ENCODE results near the gene TRDMT1. TPM values are rescaled to one million over a fixed set of nuclear protein-coding genes. Genes with fewer than 3 reads are reported as not detected.

Gene TRDMT1
- 5.2 and 6.8 TPM in 2 replicates for total RNA-seq (2014; rRNA removed; shearing (Covaris generic))
- 3.8 and 11.5 TPM in 2 replicates for polyA plus RNA-seq (2014; cell fraction: nucleus; rRNA removed)

- peak; percentile 73 for DNase-seq (ENCODE audit: extremely low read depth, low read depth)
Measured at GRCh38 chr10:17200912-17201793, at the start of gene TRDMT1. TSS of gene TRDMT1 (minus strand) at chr10:17201672. CDS start at chr10:17201634, 38 bp downstream.

- DNase-seq (ENCODE audit: extremely low read depth, low read depth) = no peak
Measured at GRCh38 chr10:17250736-17251135, 49.3 kb upstream of the TRDMT1 start.

GRCh38 chr10:17249820-17250219 is 48.3 kb upstream of the TRDMT1 start:
- DNase-seq (ENCODE audit: extremely low read depth, low read depth) = no peak

- no peak for DNase-seq (ENCODE audit: extremely low read depth, low read depth)
Measured at GRCh38 chr10:17248964-17249363, 47.5 kb upstream of the TRDMT1 start.

GRCh38 chr10:17247210-17247609 is 45.7 kb upstream of the TRDMT1 start:
- no peak for DNase-seq (ENCODE audit: extremely low read depth, low read depth)

DNA sequence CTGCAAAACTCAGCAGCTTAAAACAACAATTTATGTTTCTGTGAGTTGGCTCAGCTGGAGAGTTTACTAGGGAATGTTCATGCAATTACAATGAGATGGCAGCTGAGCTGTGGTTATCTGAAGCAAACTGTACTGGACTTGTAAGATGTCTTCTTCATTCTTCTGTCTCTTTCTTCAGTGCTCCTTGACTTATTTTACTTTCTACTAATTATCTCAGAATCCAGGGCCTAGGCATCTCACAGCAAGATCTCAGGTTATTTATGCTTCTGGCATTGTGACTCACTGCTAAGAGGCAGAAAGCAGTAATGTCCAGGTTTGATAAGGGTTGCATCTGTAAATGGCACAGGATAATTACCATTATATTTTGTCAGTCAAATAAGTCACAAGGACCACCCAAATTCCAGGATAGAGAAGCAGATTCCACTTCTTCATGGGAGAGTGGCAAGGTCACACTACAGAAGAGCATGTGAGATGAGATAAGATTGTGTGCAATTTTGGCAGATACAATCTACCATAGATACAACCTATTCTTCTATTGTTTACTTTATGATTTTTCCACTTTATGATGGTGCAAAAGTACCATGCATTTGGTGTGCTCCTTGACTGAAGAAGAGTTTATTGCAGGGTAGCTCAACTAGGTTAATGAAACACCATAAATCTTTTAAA is 43.4 kb upstream of the TRDMT1 start:
- no peak for DNase-seq (ENCODE audit: extremely low read depth, low read depth)

DNA sequence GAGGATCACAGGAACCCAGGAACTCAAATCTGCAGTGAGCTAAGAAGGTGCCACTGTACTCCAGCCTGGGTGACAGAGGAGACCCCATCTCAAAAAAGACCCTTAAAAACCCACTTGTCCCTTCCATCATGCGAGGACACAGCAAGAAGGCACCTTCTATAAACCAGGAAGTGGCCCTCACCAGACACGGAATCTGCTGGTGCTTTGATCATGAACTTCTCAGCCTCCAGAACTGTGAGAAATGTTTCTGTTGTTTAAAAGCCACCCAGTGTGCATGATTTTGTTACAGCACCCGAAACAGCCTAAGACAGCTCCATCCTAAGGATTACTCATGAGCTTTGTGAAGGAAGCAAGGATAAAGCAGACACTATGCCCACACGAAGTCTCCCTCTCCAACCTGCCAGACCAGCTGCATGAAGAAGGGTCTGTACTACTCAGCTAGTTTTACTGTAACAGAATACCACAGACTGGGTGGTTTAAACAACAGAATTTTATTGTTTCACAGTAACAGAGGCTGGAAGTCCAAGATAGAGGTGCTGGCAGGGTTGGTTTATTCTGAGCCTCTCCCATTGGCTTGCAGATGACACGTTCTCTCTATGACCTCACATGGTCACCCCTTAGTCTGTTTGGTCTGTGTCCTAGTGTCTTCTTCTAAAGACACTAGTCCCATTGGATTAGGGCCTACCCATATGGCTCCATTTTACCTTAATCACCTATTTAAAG is 40.3 kb upstream of the TRDMT1 start:
- DNase-seq (ENCODE audit: extremely low read depth, low read depth) = no peak

DNA sequence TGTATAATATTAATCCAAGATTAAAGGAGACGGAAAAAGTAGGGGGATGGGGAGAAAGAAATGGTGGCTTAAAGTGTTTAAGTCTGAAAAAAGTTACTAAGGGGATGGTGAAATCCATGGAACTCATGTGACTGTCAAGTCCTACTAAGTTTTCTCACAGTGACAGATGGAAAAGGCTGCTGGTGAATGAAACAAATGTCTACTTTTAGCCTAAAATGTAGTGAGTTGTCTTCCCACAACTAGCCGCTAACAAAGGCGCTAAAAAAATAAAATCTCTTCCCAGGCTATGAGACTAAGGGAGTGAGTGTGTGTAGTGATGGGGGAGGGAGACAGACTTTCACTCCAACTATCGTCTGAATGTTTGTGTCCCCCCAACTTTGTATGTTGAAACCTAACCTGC is 39.1 kb upstream of the TRDMT1 start:
- DNase-seq (ENCODE audit: extremely low read depth, low read depth) = no peak

DNA sequence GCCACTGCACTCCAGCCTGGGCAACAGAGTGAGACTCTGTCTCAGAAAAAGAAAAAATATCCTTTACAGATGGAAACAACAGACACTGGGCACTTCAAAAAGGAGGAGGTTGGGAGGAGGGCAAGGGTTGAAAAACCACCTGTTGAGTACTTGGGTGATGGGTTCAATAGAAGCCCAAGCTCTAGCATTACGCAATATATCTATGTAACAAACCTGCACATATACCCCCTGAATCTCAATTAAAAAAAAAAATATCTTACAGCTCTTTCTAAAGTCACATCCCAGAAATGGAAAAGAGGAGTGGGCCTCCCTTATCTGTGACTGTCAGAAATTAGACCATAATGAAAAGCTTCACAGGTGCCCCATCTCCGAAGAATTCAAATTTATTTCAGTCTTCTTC is 38.6 kb upstream of the TRDMT1 start:
- no peak for DNase-seq (ENCODE audit: extremely low read depth, low read depth)

DNA sequence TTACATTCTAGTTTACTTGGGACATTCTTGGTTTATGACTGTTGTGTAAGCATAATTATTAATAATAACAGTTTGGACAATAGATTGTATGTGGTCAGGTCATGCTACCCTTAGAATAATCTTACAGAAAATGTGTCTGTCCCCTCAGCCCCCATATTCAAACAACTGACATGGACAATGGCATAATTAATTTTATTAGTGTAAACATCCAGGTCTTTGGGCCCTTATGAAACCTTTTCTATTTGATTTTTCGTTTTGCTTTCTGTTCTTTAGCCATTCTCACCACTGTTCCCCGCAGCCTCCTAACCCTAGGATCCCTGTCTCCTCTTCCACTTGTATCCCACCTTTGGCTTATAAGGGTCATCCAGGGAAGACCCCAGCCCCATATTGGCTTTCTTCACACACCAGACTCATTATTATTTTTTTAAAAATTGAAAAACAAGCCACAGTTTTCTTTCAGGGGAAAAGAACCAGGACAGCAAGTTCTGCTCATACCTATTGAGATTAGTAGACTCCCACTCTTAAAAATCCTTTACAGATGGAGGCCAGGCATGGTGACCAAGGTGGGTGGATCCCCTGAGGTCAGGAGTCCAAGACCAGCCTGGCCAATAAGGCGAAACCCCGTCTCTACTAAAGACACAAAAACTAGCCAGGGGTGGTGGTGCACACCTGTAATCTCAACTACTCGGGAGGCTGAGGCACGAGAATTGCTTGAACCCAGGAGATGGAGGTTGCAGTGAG is 38.0 kb upstream of the TRDMT1 start:
- no peak for DNase-seq (ENCODE audit: extremely low read depth, low read depth)

- DNase-seq (ENCODE audit: extremely low read depth, low read depth) = no peak
Measured at GRCh38 chr10:17238445-17239291, 37.2 kb upstream of the TRDMT1 start.

DNA sequence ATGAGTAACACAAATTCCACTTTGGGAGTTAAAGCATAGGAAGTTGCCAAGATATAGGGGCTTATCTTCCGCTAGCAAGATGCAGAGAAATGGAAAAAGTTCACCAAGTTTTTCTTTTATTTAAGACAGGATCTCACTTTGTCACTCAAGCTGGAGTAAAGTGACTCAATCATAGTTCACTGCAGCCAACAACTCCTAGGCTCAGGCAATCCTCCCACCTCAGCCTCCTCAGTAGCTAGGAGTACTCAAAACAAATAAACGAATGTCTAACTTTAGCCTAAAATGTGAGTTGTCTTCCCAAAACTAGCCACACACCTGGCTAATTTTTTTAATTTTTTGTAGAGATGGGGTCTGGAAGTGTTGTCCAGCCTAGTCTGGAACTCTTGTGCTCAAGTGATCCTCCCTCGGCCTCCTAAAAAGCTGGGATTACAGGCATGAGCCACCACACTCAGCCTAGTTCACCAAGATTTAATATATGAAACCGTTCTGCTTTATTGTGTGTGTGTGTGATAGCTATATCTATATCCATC is 36.5 kb upstream of the TRDMT1 start:
- DNase-seq (ENCODE audit: extremely low read depth, low read depth) = no peak

DNA sequence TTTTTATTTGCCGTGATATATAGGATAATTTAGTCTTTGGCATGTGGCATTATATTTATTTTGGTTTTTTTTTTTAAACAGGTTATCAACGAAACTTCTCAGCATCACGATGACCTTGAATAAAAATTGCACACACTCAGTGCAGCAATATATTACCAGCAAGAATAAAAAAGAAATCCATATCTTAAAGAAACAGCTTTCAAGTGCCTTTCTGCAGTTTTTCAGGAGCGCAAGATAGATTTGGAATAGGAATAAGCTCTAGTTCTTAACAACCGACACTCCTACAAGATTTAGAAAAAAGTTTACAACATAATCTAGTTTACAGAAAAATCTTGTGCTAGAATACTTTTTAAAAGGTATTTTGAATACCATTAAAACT is 35.7 kb upstream of the TRDMT1 start:
- no peak for DNase-seq (ENCODE audit: extremely low read depth, low read depth)

DNA sequence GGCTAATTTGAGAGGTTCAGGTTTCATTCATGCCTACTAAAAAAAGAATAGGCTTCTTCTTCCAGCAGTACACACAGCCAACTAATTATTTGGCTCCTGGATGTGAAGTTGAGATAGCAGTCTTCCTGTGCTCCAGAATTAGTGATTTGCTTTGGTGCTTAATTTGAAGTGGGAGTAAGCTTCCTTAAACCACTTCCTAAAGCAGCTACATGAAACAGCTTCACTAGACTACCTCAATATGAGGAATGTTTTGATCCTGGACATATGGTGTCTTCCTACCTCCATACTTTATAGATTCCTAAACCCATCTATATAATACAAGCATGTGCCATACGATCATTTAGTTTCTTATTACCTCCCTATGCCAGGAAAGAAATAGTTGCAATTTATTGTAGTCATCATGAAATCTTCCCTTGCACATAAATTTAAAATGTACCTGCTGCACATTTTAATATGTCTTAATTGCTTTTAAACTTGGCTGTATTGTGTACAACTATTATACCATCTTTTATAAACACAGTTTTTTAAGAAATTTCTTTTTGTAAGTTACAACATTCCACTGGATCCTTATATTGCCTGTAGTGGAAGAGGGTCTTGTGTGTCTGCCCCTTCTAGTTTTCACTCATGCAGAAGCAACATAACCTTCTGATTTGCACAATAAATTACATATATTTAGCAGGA is 35.1 kb upstream of the TRDMT1 start:
- no peak for DNase-seq (ENCODE audit: extremely low read depth, low read depth)

DNA sequence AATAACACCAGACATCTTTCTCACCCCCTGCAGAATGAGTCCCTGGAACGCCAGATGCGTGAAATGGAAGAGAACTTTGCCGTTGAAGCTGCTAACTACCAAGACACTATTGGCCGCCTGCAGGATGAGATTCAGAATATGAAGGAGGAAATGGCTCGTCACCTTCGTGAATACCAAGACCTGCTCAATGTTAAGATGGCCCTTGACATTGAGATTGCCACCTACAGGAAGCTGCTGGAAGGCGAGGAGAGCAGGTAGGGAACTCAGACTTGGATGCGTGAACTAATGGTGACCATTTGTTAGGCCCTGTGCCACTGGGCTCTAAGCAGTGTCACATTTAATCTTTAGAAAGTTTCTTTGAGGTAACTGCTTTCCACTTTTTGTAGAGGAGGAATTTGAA is 33.7 kb upstream of the TRDMT1 start:
- DNase-seq (ENCODE audit: extremely low read depth, low read depth) = no peak

- DNase-seq (ENCODE audit: extremely low read depth, low read depth) = no peak
Measured at GRCh38 chr10:17234431-17234945, 33.0 kb upstream of the TRDMT1 start.

GRCh38 chr10:17233286-17233991 is 32.0 kb upstream of the TRDMT1 start:
- DNase-seq (ENCODE audit: extremely low read depth, low read depth) = no peak

Data from NCI-H460 (cell line).